GM21619 (cell line): ENCODE results near the gene ATP2A1.
"Not testable (repeated sequence)": the region's sequence is repeated elsewhere in the genome, so short reads cannot be mapped to it uniquely, and the experiment has no call there.

ENCODE experiments used
- ATAC-seq: cut with Tn5 transposase; IDR thresholded peaks from one replicate; pipeline ENCODE4 v1.9.1; 2021; ENCODE audit not compliant: unreplicated experiment

The ATP2A1 gene

GRCh38 chr16:28932339-28933141, 54.3 kb downstream of the ATP2A1 start:
- no peak for ATAC-seq

GRCh38 chr16:28933171-28933570, 54.9 kb downstream of the ATP2A1 start:
- ATAC-seq = no peak

GRCh38 chr16:28935346-28935745, 57.1 kb downstream of the ATP2A1 start:
- ATAC-seq = no peak

- no peak for ATAC-seq
These were observed 57.9 kb downstream of the ATP2A1 start for GRCh38 chr16:28935924-28936783.

GRCh38 chr16:28936784-28937155, 58.5 kb downstream of the ATP2A1 start:
- ATAC-seq = no peak

GRCh38 chr16:28937222-28937876, 59.1 kb downstream of the ATP2A1 start:
- ATAC-seq = no peak

GRCh38 chr16:28938721-28939120, 60.4 kb downstream of the ATP2A1 start:
- no peak for ATAC-seq

GRCh38 chr16:28939825-28940224, 61.5 kb downstream of the ATP2A1 start:
- ATAC-seq = not testable (repeated sequence)

GRCh38 chr16:28943281-28943680, 65.0 kb downstream of the ATP2A1 start:
- no peak for ATAC-seq

GRCh38 chr16:28946681-28947080, 68.4 kb downstream of the ATP2A1 start:
- no peak for ATAC-seq

- peak; percentile 91 for ATAC-seq
These were observed 72.5 kb downstream of the ATP2A1 start, which contains the start of gene NFATC2IP for GRCh38 chr16:28950648-28951409. NFATC2IP (plus strand) TSS chr16:28950937; CDS start chr16:28951012, 75 bp downstream.

- no peak for ATAC-seq
These were observed 73.2 kb downstream of the ATP2A1 start for GRCh38 chr16:28951410-28951943.
